Upper lobe of right lung (tissue), 1 donor: ENCODE measurements around the gene SSR4. TPM values are rescaled to one million over a fixed set of nuclear protein-coding genes. Genes with fewer than 3 reads are reported as not detected.

Experiments
- ATAC-seq: fragments of 200-7000 bp; cut with Tn5 transposase; one replicate; pipeline ENCODE4 v1.9.1; 2020; ENCODE audit warnings: mild to moderate bottlenecking, moderate library complexity
- DNase-seq: peaks from one replicate; pipeline ENCODE4 v3.0.0-alpha.2; 2020
- H3K27ac ChIP-seq: fragments of 200-600 bp; one replicate; pipeline ENCODE4 v1.8.0; 2022
- H3K27me3 ChIP-seq: fragments of 200-600 bp; one replicate; pipeline ENCODE4 v1.8.0; 2022; ENCODE audit warnings: mild to moderate bottlenecking
- H3K36me3 ChIP-seq: fragments of 200-600 bp; one replicate; pipeline ENCODE4 v1.8.0; 2022
- H3K4me1 ChIP-seq: fragments of 200-600 bp; one replicate; pipeline ENCODE4 v1.8.0; 2022
- H3K4me3 ChIP-seq: fragments of 200-600 bp; one replicate; pipeline ENCODE4 v1.8.0; 2022; ENCODE audit warnings: mild to moderate bottlenecking
- H3K9me3 ChIP-seq: fragments of 200-600 bp; one replicate; pipeline ENCODE4 v1.8.0; 2022
- CTCF ChIP-seq: fragments of 200-600 bp; IDR thresholded peaks from one replicate; pipeline ENCODE4 v1.8.0; 2022; ENCODE audit warnings: antibody characterized with exemption
- intact Hi-C: fragments of 100-400 bp; cut with DNase I; formaldehyde crosslinking; loops from one replicate; pipeline ENCODE4 v1.11.0; 2022
- total RNA-seq: library from RNA; stranded (reverse); fragmentation: NEBNext Ultra II Directional; extraction: Animal tissue kit (Norgen Biotek cat#: 25700); gene quantifications from one replicate; pipeline ENCODE4 v1.2.1, GENCODE V29; 2021
- donor health status: DM: no; HTN: yes; CAD: no; lungs with severe emphysema.

The SSR4 gene
- total RNA-seq, 1 donor from 2014 or later: 204 TPM

GRCh38 chrX:153782871-153783270 is 11.6 kb upstream of the SSR4 start:
- ATAC-seq (no peak), DNase-seq (no peak)
- intact Hi-C loops: no loop called here
- H3K4me3 ChIP-seq: no peak overlapping the region
- no peaks in the 10 kb centered on the region for H3K4me1 ChIP-seq
- no peak for TF ChIP-seq CTCF
- H3K27ac ChIP-seq: no peak overlapping the region
- H3K9me3 ChIP-seq: no peaks in the 10 kb centered on the region
- peaks cover 8% of the 10 kb centered on the region for H3K36me3 ChIP-seq
- no peaks in the 10 kb centered on the region for H3K27me3 ChIP-seq

DNA sequence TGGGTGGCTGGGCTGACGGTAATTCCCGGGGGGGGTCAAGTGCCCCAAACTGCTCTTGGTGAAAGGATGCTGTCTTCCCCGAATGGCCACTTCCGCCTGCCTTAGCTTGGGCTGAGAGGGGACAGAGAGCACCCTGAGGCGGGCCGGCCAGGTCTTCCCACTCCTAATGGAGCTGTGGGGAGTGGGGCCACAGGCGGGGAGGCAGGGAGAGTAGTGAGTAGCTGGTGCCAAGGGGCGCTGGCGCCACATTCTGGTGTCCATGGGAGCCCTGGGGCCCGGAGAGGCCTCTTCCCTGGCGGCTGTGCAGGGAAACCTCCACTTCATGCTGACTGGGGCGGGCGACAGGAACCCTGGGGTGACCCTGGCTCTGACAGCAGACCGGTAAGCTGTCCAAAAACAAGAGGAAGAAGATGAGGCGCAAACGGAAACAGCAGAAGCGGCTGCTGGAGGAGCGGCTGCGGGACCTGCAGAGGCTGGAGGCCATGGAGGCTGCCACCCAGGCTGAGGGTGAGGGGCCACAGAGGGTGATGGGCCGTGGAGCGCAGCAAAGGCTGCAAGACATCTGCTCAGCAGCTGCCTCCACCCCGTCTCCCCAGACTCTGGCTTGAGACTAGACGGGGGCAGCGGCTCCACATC is 11.0 kb upstream of the SSR4 start:
- Histone ChIP-seq H3K4me1 (no peaks in the 10 kb centered on the region), H3K9me3 (no peaks in the 10 kb centered on the region), H3K4me3 (no peak overlapping the region), H3K27ac (no peak overlapping the region), H3K36me3 (peaks cover 8% of the 10 kb centered on the region), H3K27me3 (no peaks in the 10 kb centered on the region)
- DNase-seq (no peak), ATAC-seq (no peak)
- no peak for TF ChIP-seq CTCF
- intact Hi-C loops: no loop called here

DNA sequence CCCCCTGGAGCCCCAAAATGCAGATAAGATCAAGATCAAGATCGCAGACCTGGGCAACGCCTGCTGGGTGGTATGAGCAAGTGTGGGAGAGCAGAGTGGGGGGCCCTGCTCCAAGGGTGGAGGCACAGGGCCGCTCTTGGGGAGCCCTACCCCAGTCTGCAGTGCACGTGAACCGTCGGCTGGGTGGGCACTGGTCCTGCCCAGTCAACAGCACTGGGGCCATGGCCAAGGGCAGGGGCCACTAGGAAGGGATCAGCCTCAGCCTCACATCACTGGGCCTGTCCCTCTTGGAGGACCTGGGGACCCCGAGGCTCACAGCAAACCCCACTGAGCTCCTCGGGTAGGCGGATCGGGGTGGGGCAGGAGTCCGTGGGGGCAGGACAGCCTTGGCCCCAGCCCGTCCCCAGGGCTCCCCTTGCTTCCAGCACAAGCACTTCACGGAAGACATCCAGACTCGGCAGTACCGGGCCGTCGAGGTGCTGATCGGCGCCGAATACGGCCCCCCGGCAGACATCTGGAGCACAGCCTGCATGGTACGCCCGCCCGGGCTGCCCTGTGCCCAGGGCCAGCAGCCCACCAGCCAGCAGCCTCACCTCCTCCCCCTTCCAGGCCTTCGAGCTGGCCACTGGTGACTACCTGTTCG is 10.0 kb upstream of the SSR4 start:
- H3K4me3 ChIP-seq: no peak overlapping the region
- DNase-seq (no peak), ATAC-seq (no peak)
- TF ChIP-seq CTCF: no peak
- no peak overlapping the region for H3K27ac ChIP-seq
- no peaks in the 10 kb centered on the region for H3K4me1 ChIP-seq
- intact Hi-C loops: no loop called here
- no peaks in the 10 kb centered on the region for H3K27me3 ChIP-seq
- H3K36me3 ChIP-seq: peaks cover 8% of the 10 kb centered on the region
- no peaks in the 10 kb centered on the region for H3K9me3 ChIP-seq

- Histone ChIP-seq H3K27me3 (no peaks in the 10 kb centered on the region), H3K36me3 (peaks cover 8% of the 10 kb centered on the region), H3K27ac (no peak overlapping the region), H3K4me3 (no peak overlapping the region), H3K4me1 (no peaks in the 10 kb centered on the region), H3K9me3 (no peaks in the 10 kb centered on the region)
- ATAC-seq (no peak), DNase-seq (no peak)
- intact Hi-C loops: no loop called here
- TF ChIP-seq CTCF: no peak
Observed at GRCh38 chrX:153786669-153787068, 7.8 kb upstream of the SSR4 start.

- DNase-seq: no peak
- no peak for TF ChIP-seq CTCF
- no peak for ATAC-seq
- Histone ChIP-seq H3K4me3 (no peak overlapping the region), H3K36me3 (peaks cover 8% of the 10 kb centered on the region), H3K27ac (no peak overlapping the region), H3K4me1 (peaks cover 7% of the 10 kb centered on the region), H3K27me3 (no peaks in the 10 kb centered on the region), H3K9me3 (no peaks in the 10 kb centered on the region)
- intact Hi-C loops: no loop called here
Observed at GRCh38 chrX:153789654-153790053, 4.8 kb upstream of the SSR4 start.
